K562 (cell line): ENCODE results near the gene FRG2B.
"Not testable (repeated sequence)": the region's sequence is repeated elsewhere in the genome, so short reads cannot be mapped to it uniquely, and the experiment has no call there.

Experiments used
- CBX3 ChIP-seq, 2 experiments: IDR thresholded peaks; 1 replicate in 1 of 2; 2 replicates in 1 of 2; pipeline ENCODE4 v1.6.1; 2012; ENCODE audit warnings: inconsistent platforms in 2 of 2, low read length in 2 of 2, borderline replicate concordance in 1 of 2, control low read depth in 1 of 2
- CTCF ChIP-seq, 3 experiments: IDR thresholded peaks in 2 of 3; conservative IDR thresholded peaks in 1 of 3; 2 replicates each; pipeline ENCODE4 v1.5.1; 2011 to 2012; ENCODE audit warnings: low read length in 3 of 3, mild to moderate bottlenecking in 3 of 3, control low read depth in 2 of 3, improper control_type of control experiment in 1 of 3, inconsistent platforms in 1 of 3, low read depth in 1 of 3, mixed read lengths in 1 of 3, moderate library complexity in 1 of 3; ENCODE audit not compliant: insufficient read depth in 2 of 3
- EZH2 ChIP-seq: IDR thresholded peaks from 2 replicates; pipeline ENCODE4 v1.6.1; 2012; ENCODE audit warnings: low read depth, mild to moderate bottlenecking, inconsistent platforms, low read length, borderline replicate concordance
- GTF2A2 ChIP-seq: IDR thresholded peaks from 2 replicates; pipeline ENCODE4 v1.6.1; 2016; ENCODE audit warnings: mild to moderate bottlenecking, missing genetic modification characterization, missing compliant biosample characterization
- POLR2A ChIP-seq: fragments of 450-650 bp; conservative IDR thresholded peaks from 2 replicates; pipeline ENCODE4 v1.6.1; 2016
- RCOR1 ChIP-seq, 2 experiments: IDR thresholded peaks; 2 replicates each; pipeline ENCODE4 v1.6.1; 2012; ENCODE audit warnings: low read depth in 2 of 2, low read length in 2 of 2, borderline replicate concordance in 1 of 2, improper control_type of control experiment in 1 of 2
- STAT6 ChIP-seq: sonication (generic); formaldehyde crosslinking; IDR thresholded peaks from 2 replicates; pipeline ENCODE4 v1.8.1; 2023; ENCODE audit warnings: mild to moderate bottlenecking, missing genetic modification reagents
- ZNF124 ChIP-seq: sonication (generic); formaldehyde crosslinking; IDR thresholded peaks from 2 replicates; pipeline ENCODE4 v1.8.1; 2022; ENCODE audit warnings: missing genetic modification reagents
- ZNF239 ChIP-seq: fragments of 250-450 bp; sonication (Bioruptor Pico); IDR thresholded peaks from 2 replicates; pipeline ENCODE4 v1.4.0; 2020; ENCODE audit warnings: mild to moderate bottlenecking

- TF ChIP-seq STAT6 (CRISPR knock-in tag); ZNF124 (CRISPR knock-in tag); RCOR1 (IDR thresholded peaks at IDR 0.05; ENCODE audit: borderline replicate concordance in 1 of 2, low read depth in 2 of 2, low read length in 2 of 2); ZNF239 (CRISPR knock-in tag); CTCF (IDR thresholded peaks at IDR 0.05 in 2 of 3, conservative IDR thresholded peaks at IDR 0.05 in 1 of 3; ENCODE audit: insufficient read depth in 2 of 3, low read depth in 1 of 3, low read length in 3 of 3); CBX3 (IDR thresholded peaks at IDR 0.05; ENCODE audit: borderline replicate concordance in 1 of 2, low read length in 2 of 2); POLR2A; EZH2; GTF2A2 (tag): not testable (repeated sequence)
These were observed 22.4 kb upstream of the FRG2B start for GRCh38 chr10:133648872-133649455.
